NK-92 (cell line): ENCODE data around the gene ZNF23.
"Not testable (repeated sequence)": the region's sequence is repeated elsewhere in the genome, so short reads cannot be mapped to it uniquely, and the experiment has no call there.

Experiments
- DNase-seq: peaks from one replicate; lab custom pipeline; 2025; ENCODE audit not compliant: unreplicated experiment; lab: John Stamatoyannopoulos, UW

Gene ZNF23

GRCh38 chr16:71461686-71462648 is at the start of gene ZNF23:
Gene ZNF23 (minus strand): TSS chr16:71462247. CDS start chr16:71456796, 5,451 bp downstream.
- DNase-seq, result no peak

- no peak for DNase-seq
These were observed 45.0 kb upstream of the ZNF23 start for GRCh38 chr16:71507061-71507460.

- DNase-seq, result no peak
These were observed 42.9 kb upstream of the ZNF23 start for GRCh38 chr16:71504901-71505300.

- not testable (repeated sequence) for DNase-seq
These were observed 42.0 kb upstream of the ZNF23 start for GRCh38 chr16:71504051-71504450.

DNA sequence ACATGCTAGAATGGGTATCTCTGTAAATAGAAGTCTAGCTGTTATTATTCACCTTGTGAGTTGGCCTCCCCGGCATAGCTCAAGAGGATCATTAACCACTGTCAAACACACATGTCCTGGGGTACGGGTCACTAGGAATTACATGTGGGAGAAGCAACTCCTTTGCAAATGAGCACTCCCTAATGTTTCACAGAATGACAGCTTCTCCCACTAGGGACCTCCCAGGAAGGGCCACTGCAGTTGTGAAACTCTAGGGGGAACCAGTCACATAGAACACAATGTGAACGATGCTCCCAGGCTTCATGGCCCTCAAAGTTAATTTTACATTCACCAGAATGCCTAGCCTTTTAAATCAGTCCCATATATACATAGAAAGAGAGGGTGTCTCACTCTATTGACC is 39.5 kb upstream of the ZNF23 start:
- DNase-seq, result no peak

DNA sequence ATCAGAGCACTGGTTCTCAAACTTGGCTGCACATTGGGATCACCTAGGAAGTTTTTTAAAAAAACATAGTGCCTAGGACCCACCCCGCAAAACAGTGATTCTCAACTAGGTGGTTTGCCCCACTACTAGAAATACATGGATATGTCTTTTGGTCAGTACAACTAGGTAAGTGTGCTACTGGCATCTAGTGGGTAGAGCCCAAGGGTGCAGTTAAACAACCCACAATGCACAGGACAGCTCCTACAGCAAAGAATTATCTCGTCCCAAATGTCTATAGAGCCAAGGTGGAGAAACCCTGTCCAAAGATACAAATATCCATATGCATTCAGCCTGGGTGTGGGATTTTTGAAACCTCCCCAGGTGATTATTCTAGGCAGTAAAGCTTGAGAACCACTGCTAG is 38.9 kb upstream of the ZNF23 start:
- no peak for DNase-seq

DNA sequence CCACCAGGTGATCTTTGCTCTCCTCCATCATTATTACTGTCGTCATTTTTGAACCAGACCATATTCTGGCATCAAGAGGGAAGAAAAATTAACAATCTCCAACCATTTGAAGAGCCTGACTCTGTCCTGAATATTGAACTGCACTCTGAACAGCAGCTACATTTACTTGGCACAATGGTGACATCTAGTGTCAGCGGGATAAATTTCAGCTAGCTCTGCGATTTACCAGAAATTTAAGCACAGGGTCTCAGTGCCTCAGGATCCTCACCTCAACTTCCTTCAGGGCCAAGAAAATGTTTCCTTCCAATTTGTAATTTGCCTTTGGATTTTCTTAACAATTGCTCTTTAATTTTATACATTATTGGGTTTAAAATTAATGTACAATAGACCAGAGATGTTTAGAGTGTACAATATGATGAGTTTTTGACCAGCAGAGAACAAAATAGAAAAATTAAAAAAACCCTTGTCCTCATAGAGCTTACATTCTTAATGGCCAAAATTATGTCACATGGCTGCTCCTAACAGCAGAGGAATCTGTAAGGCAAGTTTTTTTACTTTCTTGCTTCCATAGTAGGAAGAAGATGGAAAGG is 37.8 kb upstream of the ZNF23 start:
- DNase-seq, result no peak

- DNase-seq, result no peak
These were observed 36.0 kb upstream of the ZNF23 start for GRCh38 chr16:71498031-71498430.

DNA sequence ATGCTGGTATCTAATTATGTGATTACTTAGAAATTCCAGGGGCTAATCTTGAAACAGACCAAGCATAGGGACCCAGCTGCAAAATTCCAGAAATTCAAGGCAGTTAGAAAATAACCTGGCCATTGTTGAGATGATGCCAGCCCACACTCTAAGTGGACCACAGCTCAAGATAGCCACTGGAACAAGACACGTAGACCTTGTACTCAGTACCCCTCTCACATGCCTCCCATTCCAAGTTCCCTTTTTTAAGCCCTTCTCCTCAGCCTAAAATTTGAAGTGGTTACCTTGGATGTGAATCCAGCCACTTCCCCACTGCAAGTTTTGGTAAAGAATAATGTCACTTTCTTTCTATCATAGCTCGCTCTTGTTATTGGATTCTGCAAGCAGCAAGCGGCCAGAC is 31.2 kb upstream of the ZNF23 start:
- no peak for DNase-seq

DNA sequence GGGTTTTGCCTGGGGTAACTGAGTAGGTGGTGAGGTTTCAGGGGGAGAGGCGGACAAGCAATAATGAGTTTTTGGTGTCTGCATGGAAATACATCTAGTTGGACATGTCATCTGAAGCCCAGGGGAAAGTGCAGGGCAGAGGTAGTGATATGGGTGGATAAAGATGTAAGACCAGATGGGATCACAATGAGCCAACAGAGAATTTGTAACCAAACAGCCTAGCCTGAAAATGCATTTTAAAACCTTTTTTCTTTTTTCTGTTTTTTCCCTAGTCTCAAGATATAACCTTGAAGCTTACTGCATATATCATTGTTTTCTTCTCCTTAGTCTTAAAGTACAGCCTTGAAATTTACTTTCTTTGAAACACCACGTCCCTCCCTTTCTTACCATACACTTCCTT is 30.7 kb upstream of the ZNF23 start:
- no peak for DNase-seq

DNA sequence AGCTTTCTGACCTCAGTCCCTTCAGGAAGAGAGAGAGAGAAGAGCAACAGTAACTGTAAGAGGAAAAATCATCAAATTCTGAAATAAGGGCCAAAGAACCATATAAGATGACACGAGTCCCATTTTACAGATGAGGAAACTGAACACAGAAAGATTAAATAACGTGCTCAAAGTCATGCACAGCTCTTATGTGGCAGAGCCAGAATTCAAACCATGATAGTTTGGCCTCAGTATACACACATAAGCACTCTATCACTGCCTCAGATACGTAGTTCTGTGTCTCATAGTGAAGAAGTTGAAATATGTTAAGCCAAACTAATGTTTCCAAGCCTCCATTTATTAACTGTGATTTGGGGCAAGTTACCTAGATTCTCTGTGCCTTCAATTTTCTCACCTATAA is 29.0 kb upstream of the ZNF23 start:
- no peak for DNase-seq

DNA sequence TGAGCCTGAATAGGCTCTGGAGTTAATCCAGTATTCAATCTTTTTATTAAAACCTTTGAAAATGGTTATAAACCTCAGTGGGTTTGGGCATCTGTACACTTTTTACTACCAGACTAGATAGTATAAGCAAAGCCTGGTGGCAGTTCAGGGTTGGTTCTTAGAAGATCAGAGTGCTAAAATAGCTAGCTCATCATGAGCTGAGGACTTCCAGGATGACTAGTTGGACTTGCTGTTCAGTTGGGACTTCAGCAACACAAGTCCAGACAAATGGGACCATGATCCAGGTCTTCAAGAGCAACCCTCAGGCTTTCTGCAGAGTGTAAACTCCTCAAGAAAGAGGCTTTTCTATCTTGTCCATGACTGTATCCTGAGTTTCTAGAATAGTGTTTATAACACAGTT is 28.3 kb upstream of the ZNF23 start:
- DNase-seq, result no peak

DNA sequence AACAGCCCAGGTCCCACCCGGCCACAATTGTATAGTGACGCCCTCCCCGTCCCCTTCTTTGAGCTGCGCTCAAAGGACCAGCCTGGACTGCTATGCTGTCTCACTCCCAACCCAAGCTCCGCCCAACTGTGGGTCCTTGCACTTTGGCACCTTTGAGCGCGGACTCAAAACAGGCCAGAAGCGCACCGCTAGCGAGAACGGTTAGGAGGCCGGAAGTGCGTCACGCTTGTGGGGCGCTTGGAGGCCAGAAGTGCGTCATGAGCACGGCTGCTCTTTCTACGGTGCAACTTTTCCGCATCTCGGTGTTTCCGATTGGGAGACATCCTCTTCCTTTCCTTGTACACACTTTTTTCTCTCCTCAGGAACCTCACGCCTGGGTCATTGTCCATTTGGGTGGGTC is 27.1 kb upstream of the ZNF23 start, which contains the start of gene ZNF19:
ZNF19 (minus strand) TSS at position 203 of the 400 bp plus-strand sequence. CDS start 7,210 bp downstream, outside the sequence.
- DNase-seq, result no peak

- peak; percentile 19 for DNase-seq
These were observed 22.2 kb upstream of the ZNF23 start for GRCh38 chr16:71484006-71484893.

- no peak for DNase-seq
These were observed 20.5 kb upstream of the ZNF23 start for GRCh38 chr16:71482569-71482968.

DNA sequence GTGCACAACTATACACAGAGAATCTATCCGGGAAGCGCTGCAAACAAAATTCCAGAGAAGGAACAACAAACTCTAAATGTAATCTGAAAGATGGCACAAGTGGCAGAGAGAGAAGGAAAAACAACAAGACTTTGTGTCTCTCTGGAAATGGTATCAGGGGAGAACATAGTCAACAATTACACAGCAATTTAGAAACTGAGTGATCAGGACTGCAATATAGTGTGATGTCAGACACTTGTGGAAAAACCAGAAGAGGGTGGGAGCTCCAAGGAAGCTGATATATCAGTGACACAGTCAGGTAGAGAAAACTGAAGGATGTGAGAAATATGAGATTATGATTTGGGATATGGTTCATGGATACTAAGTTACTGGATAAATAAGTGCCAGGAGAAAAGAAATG is 18.9 kb upstream of the ZNF23 start:
- DNase-seq, result no peak

- no peak for DNase-seq
These were observed 17.4 kb upstream of the ZNF23 start for GRCh38 chr16:71479420-71479819.

- no peak for DNase-seq
These were observed 14.5 kb upstream of the ZNF23 start for GRCh38 chr16:71476457-71477124.

DNA sequence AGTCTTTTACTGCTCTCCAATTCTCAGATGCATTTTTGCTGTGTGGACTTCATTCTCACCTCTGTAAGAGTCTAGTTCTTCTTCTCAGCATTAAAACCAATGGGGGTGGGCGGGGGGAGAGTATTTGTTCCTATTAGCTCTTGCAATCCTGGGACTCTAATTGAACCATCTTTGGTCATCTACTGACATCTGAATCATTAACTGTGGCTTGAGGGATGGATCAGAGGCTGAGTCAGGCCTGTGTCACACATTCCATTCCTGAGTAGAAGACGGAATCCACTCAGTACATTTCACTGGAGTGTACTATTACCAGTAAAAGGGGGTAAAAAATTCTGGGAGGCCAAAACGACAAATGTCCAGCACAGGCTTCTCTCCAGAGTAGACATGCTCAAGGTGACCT is 12.8 kb upstream of the ZNF23 start:
- no peak for DNase-seq

DNA sequence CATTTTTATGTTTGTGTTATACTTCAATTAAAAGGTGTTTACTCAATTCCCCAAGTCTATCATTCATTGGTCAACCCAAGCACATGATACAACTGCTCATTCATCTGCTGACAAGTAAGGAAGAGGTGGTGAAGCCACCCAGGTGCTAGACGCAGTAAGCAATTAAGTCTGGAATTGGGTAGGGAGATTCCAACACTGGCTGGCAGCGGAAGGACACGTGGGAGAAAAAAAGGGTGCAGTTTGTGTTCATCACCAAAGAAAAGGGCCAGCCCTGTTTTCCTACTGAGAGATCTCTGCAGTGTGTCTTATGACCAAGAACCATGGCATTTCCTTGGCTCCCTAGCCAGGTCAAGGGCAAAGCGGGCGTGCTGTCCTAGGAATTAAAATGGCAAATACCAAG is 11.8 kb upstream of the ZNF23 start:
- DNase-seq, result no peak

GRCh38 chr16:71472931-71473330 is 10.9 kb upstream of the ZNF23 start:
- no peak for DNase-seq
